ENCODE data around the gene PC.

PC gene

GRCh38 chr11:66881927-66882452 lies 76.2 kb downstream of the PC start:
- H3K27ac ChIP-seq (ENCODE audit: low read length) = no peak overlapping the region
- TF ChIP-seq CTCF (IDR thresholded peaks at IDR 0.05; ENCODE audit: low read length) (no peak), EZH2phosphoT487 (IDR thresholded peaks at IDR 0.05; ENCODE audit: low read length) (no peak), EZH2 (optimal IDR thresholded peaks at IDR 0.05; ENCODE audit: low read depth, low read length) (no peak)

GRCh38 chr11:66881451-66881835 lies 76.7 kb downstream of the PC start:
- Histone ChIP-seq H3K27ac (ENCODE audit: low read length) (no peak overlapping the region), H3K9me3 (replicated peaks; ENCODE audit: insufficient read depth, low read length) (no peaks in the 10 kb centered on the region), H3K4me3 (ENCODE audit: low read length) (no peak overlapping the region), H3K36me3 (replicated peaks; ENCODE audit: insufficient read depth, low read length) (no peaks in the 10 kb centered on the region), H3K79me2 (ENCODE audit: low read length) (no peaks in the 10 kb centered on the region), H4K20me1 (ENCODE audit: insufficient read depth, low read length) (no peaks in the 10 kb centered on the region), H2AFZ (ENCODE audit: low read length) (no peak overlapping the region), H3K27me3 (replicated peaks; ENCODE audit: insufficient read depth, low read length) (peaks cover 36% of the 10 kb centered on the region), H3K9ac (ENCODE audit: low read length) (no peak overlapping the region), H3K4me1 (ENCODE audit: low read length) (peaks cover 9% of the 10 kb centered on the region), H3F3A (ENCODE audit: insufficient read depth, low read length) (peaks cover 3% of the 10 kb centered on the region; the same call in 1 of the 2 replicates), H3K4me2 (ENCODE audit: low read depth, low read length) (no peak overlapping the region), H3K9me2 (replicated peaks; ENCODE audit: insufficient read depth, low read length) (no peaks in the 10 kb centered on the region)
- DNase-seq = no peak
- TF ChIP-seq EZH2 (optimal IDR thresholded peaks at IDR 0.05; ENCODE audit: low read depth, low read length) = no peak
- no peak for TF ChIP-seq CTCF (IDR thresholded peaks at IDR 0.05; ENCODE audit: low read length)
- TF ChIP-seq EZH2phosphoT487 (IDR thresholded peaks at IDR 0.05; ENCODE audit: low read length) = no peak

More at GRCh38 chr11:66881927-66882452, 76.2 kb downstream of the PC start:
- Histone ChIP-seq H3K79me2 (ENCODE audit: low read length) (no peaks in the 10 kb centered on the region), H2AFZ (ENCODE audit: low read length) (no peak overlapping the region), H3K27me3 (replicated peaks; ENCODE audit: insufficient read depth, low read length) (peaks cover 36% of the 10 kb centered on the region), H3K4me3 (ENCODE audit: low read length) (no peak overlapping the region), H3K36me3 (replicated peaks; ENCODE audit: insufficient read depth, low read length) (no peaks in the 10 kb centered on the region), H3F3A (ENCODE audit: insufficient read depth, low read length) (peaks cover 3% of the 10 kb centered on the region; the same call in 1 of the 2 replicates), H4K20me1 (ENCODE audit: insufficient read depth, low read length) (no peaks in the 10 kb centered on the region), H3K9me2 (replicated peaks; ENCODE audit: insufficient read depth, low read length) (no peaks in the 10 kb centered on the region), H3K4me1 (ENCODE audit: low read length) (peaks cover 9% of the 10 kb centered on the region), H3K9me3 (replicated peaks; ENCODE audit: insufficient read depth, low read length) (no peaks in the 10 kb centered on the region), H3K4me2 (ENCODE audit: low read depth, low read length) (no peak overlapping the region), H3K9ac (ENCODE audit: low read length) (no peak overlapping the region)
- no peak for DNase-seq

GRCh38 chr11:66880496-66881450 lies 77.4 kb downstream of the PC start:
- H3K9me2 ChIP-seq (replicated peaks; ENCODE audit: insufficient read depth, low read length) = no peaks in the 10 kb centered on the region
- no peaks in the 10 kb centered on the region for H4K20me1 ChIP-seq (ENCODE audit: insufficient read depth, low read length)
- no peaks in the 10 kb centered on the region for H3K79me2 ChIP-seq (ENCODE audit: low read length)
- H2AFZ ChIP-seq (ENCODE audit: low read length) = no peak overlapping the region
- DNase-seq = peak; percentile 36
- H3K9ac ChIP-seq (ENCODE audit: low read length) = no peak overlapping the region
- TF ChIP-seq EZH2 (optimal IDR thresholded peaks at IDR 0.05; ENCODE audit: low read depth, low read length) (no peak), CTCF (IDR thresholded peaks at IDR 0.05; ENCODE audit: low read length) (no peak), EZH2phosphoT487 (IDR thresholded peaks at IDR 0.05; ENCODE audit: low read length) (no peak)
- no peak overlapping the region for H3K27ac ChIP-seq (ENCODE audit: low read length)
- peaks cover 3% of the 10 kb centered on the region; the same call in 1 of the 2 replicates for H3F3A ChIP-seq (ENCODE audit: insufficient read depth, low read length)
- H3K27me3 ChIP-seq (replicated peaks; ENCODE audit: insufficient read depth, low read length) = peaks cover 37% of the 10 kb centered on the region
- no peak overlapping the region for H3K4me3 ChIP-seq (ENCODE audit: low read length)
- no peak overlapping the region for H3K4me2 ChIP-seq (ENCODE audit: low read depth, low read length)
- H3K9me3 ChIP-seq (replicated peaks; ENCODE audit: insufficient read depth, low read length) = no peaks in the 10 kb centered on the region
- no peaks in the 10 kb centered on the region for H3K36me3 ChIP-seq (replicated peaks; ENCODE audit: insufficient read depth, low read length)
- H3K4me1 ChIP-seq (ENCODE audit: low read length) = peaks cover 9% of the 10 kb centered on the region

All from MM.1S (cell line).